Measurements from ENCODE around the gene CPS1. TPM values are rescaled to one million over a fixed set of nuclear protein-coding genes. Genes with fewer than 3 reads are reported as not detected.

CPS1 gene
- total RNA-seq: 1 to 10 TPM; 1.6 to 2.4 TPM

DNA sequence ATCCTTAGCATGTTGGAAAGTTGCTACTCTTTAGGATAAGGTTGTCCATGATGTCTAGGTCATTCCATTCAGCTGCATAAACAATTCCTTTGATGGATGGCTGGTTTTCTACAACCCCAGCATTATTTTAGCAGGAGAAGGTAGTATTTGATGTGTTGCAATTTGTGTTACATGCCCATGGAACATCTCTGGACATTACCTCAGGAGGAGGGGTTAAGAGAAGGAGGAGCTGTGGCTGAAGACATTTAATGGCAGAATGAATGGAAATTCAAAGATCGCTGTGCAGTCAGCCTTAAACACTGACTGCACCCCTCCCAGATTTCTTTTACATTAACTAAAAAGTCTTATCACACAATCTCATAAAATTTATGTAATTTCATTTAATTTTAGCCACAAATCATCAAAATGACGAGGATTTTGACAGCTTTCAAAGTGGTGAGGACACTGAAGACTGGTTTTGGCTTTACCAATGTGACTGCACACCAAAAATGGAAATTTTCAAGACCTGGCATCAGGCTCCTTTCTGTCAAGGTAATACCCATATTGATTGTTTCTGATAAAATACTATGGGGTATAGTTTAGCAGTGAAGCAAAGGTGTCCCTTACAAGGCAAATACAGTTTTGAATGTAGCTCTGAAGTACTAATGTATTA lies at the start of gene CPS1:
Gene CPS1, plus strand, starts transcription at position 271 of the 652 bp plus-strand sequence. Its CDS starts 135 bp downstream, at position 406.
- POLR2A ChIA-PET: no interaction called here
- CTCF ChIA-PET: no interaction called here

DNA sequence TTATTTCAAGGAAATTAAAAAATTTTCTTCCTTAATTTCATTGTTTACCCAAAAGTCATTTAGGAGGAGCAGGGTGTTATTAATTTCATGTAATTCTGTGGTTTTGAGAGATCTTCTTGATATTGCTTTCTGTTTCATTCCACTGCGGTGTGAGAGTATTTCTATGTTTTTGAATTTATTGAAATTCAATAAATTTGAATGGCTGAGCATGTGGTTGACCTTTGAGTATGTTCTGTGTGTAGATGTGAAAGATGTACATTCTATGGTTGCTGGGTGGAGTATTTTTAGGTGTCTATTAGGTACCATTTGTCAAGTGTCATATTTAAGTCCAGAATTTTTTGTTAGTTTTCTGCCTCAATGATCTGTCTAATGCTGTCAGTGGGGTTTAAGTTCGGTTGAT lies 40.5 kb upstream of the CPS1 start:
- CTCF ChIA-PET: interaction anchor here (1.4 kb wide), 1 partner anchor 13 kb away, joined by 3 read pairs; no protein-coding TSS in a partner anchor
- POLR2A ChIA-PET: no interaction called here

DNA sequence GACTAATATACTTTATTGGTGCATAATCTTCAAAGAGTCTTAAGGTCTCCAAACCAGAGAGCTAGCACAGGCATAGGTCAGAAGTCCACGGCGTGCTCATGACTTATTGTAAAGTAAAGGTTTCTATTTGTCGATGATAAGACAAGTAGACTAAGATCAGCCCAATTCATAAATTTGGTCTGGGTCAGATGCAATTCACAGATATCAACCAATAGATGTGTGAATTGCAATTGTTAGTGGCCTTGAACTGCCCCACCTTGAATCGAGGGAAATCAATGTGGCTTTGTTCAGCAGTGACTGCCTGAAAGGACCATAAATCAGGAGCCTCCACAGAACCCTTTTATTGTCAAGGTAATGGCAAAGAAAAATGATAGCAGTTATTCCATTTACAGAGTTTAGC lies 39.1 kb upstream of the CPS1 start:
- POLR2A ChIA-PET: no interaction called here
- CTCF ChIA-PET: no interaction called here

DNA sequence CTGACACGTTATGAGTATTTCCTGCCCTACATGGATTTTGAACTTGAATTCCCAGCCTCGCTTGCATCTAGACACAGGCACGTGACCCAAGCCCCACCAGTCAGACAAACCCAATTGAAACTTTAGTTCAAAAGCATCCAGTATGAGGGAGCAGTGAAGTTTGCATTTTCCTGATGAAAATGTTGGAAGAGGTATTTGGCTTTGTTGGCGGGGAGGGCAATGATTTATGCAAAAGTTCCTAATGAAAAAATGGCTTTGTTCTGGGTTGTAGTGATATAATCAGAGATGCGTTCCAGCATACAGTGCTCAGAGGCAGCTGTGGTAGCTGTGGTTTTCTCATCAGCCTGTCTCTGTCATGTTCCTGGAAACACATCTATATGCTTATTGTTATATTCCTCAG lies 36.8 kb upstream of the CPS1 start:
- CTCF ChIA-PET: no interaction called here
- POLR2A ChIA-PET: no interaction called here

DNA sequence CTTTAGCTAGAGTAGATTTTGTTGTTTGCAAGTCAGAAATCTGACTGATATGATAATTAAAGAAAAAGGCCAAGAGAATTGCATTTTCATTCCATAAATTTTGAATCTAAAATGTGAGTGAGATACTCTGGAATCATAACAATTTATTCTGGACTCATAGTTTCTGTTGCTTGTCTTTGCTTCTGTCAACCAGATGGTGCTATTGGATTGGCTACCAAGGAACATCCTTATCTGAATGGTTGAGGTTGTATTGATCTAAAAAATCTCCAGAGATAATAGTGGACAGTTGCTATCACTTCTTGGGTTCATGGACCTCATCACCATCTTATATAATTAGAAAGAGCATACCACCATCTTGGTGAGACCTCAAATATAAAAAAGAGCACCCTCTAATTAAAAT lies 34.0 kb upstream of the CPS1 start:
- ChIA-PET POLR2A (no interaction called here), CTCF (no interaction called here)

DNA sequence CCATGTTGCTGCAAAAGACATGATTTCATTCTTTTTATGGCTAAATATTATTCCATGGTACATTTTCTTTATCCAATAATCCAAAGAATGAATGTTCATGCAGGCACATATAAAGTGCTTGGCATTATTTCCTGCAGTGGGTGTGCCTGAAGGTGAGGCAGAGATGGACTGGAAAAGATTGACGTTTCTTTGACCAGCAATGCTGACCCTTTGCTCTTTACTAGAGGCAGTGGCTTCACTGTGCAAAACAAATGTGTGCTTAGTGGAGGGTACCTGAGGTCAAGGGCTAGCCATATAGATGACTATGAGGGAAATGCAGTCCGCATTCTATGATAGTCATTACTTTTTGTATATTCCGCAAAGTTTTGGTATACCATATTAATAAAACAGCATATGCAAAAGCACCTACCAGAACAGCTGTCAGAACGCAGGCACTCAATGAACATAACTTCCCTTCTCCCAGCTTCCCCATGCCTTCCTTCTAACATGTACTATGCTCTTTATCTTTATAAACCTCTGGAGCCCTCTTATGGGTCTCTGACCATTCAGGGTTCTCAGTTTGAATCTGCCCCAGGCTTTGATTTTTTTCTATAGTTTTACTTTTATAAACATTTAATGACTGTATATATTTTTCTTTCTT lies 32.6 kb upstream of the CPS1 start:
- CTCF ChIA-PET: no interaction called here
- POLR2A ChIA-PET: no interaction called here

DNA sequence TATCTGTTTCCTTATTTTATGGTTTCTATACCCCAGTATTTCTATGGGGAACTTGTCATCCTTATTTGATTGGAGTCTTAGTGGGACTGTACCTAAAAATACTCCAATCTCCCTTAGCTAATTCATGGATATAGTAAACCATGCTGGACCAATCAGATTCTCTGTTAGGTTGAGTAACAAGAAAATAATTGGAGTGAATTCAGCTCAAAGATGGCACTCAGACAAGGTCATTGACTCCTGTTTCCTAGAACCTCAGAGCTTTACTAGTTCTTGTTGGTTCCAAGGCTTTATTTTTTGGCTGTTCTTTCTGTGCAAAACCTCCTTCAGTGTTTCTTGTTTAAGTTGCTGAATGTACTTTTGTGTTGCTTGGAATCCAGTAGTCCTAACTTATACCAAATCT lies 31.9 kb upstream of the CPS1 start:
- ChIA-PET POLR2A (no interaction called here), CTCF (no interaction called here)

DNA sequence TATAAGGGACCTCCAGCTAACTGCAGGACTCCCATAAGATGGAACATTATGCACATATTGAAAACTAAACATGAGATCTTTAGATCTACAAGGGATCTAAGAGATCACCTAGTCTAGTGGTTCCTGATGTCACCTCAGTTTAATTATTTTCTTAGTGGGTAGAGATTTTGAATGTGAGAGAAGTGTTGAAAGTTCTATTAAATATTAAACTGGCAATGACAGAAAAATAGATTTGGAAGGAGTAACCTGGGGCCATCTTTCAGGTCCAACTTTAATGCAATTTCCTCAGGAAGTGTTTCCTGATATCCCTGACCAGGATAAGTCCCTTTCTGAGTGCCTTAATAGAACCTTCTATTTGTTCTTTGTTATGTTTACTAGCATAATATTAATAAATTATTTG lies 29.1 kb upstream of the CPS1 start:
- CTCF ChIA-PET: no interaction called here
- POLR2A ChIA-PET: no interaction called here

DNA sequence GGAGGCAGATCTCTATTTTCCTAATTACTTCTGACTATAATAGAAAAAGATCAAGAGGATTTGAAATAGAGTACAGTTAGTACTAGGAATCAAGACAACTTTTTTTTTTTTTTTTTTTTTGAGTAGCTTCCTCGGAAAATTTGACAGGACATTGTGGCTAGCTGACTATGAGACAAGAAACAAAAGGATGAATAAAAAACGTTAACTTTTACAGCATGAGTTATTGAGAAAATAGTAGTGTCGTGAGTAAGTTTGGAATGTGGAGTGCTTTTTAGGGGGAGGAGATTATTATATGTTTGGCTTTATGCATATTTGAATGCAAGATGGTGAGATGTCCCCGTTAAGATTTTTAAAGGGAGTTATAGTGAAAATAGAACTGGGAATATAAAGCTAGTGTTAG lies 27.7 kb upstream of the CPS1 start:
- POLR2A ChIA-PET: no interaction called here
- CTCF ChIA-PET: no interaction called here

DNA sequence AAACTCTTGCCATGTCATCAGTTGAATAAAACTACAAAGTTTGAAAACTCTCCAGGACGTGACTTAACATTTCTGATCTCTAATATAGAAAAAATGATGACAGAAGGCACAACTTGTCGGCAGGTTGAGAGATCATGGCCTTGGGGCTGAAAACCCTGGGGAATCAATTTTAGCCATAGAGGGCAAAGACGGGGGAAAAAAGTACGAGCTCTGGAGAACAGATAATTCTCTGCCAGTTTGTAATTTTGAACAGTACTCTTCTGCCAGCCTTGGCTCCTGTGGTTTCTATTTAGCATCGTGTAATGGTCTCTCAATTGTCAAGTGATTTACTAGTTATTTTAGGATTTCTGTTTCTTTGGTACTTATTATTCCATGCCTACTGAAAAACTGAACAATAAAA lies 25.3 kb upstream of the CPS1 start:
- CTCF ChIA-PET: no interaction called here
- POLR2A ChIA-PET: no interaction called here

DNA sequence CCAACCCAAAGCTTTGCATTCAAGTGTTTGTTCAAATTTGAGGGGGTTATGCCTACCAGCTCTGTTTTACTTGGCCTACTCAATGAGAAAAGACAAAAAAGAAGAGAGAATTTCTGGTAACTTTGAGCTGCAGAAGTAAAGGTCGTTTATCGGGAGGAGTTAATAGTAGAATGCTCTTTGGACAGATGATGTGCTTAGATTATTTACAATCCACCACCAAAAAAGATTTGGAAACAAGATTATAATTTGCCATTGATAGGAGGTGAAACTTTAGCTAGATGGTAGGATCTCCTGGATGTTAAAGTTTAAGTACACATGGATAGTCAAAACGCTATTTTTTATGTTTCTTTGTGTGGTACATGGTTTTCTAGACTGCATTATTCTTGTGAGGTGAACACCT lies 24.9 kb upstream of the CPS1 start:
- POLR2A ChIA-PET: no interaction called here
- CTCF ChIA-PET: no interaction called here

DNA sequence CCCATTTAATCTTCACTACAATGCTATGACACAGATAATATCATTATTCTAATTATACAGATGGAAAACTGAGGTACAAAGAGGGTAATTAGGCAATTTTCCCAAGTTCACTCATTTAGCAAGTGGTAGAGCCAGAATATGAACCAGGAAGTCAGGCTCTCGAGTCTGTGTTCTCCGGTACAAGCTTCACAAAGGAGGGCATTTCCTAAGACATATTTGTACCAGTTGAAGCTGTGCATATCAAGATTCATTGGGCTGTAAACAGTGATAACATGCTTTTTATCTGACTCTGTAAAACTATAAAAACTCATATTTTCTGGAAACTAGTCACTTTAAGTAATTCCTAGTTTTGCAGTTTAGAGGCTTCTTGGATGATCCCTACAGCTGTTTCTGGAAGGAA lies 23.0 kb upstream of the CPS1 start:
- CTCF ChIA-PET: no interaction called here

DNA sequence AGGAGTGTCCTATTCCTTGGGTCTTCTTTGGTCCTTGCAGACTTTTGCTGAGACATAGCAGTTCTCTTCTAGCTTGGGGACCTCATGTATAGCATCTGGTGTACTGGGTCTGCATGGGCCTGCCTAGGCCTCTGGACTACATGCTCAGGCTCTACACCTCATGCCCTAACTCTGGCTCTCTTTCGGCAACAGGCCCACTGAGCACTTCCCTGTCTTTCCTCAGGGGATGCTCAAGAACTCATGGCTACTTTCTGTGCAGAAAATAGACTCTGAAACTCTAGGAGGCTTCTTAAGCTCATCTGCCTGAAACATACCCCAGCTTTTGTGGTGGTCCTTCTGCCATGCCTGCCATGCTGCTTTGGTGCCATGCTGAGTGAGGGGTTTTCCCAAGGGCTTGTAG lies 21.5 kb upstream of the CPS1 start:
- CTCF ChIA-PET: no interaction called here
- POLR2A ChIA-PET: no interaction called here

More for the DNA sequence above, 23.0 kb upstream of the CPS1 start:
- POLR2A ChIA-PET: no interaction called here

DNA sequence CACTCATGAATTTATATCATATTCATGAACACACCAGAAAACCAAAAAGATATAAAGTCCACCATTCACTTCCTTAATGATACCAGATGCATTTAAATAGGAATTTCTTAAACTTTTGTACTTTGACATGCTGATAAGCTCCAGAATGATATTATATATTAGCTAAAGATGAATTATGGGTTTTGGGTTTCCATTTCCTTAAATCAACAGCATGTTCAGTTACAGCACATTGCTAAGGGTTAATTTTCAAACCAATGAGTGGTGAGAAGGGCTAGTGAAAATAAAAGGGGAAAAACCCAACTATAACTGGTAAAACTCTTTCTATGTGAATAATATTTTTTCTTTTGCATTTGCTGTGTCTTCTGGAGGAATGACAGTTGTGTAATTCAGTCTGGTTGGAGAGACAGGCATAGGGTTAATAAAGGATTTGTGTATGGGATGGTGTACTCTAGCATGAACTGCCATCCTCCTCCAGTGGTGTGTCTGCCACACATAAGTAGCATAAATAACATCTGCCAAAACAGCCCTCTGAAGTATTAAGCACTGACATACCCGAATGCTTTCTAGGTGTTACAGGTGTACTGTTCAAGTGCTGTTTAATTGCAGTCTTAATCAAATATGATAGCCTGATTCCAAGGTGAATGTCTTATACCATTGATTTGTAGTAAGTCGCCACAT lies 19.3 kb upstream of the CPS1 start:
- CTCF ChIA-PET: no interaction called here
- POLR2A ChIA-PET: no interaction called here

DNA sequence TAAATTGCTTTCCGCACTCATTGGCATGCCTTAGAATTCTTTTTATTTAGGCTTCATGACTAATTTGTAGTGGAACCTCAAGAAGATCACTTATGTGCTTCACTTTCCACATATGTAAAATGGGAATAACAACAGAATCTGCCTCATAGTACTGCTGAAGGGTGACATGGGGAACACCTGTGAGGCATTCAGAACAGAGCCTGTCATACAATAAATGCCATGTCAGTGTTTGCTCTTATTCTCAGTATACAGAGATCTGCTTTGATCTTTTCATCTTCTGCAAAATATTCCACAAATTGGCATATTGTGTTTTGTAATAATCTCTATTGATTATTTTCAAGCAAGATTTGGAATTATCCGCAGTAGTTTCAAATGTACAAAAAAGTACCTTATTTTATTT lies 17.4 kb upstream of the CPS1 start:
- POLR2A ChIA-PET: no interaction called here
- CTCF ChIA-PET: no interaction called here

DNA sequence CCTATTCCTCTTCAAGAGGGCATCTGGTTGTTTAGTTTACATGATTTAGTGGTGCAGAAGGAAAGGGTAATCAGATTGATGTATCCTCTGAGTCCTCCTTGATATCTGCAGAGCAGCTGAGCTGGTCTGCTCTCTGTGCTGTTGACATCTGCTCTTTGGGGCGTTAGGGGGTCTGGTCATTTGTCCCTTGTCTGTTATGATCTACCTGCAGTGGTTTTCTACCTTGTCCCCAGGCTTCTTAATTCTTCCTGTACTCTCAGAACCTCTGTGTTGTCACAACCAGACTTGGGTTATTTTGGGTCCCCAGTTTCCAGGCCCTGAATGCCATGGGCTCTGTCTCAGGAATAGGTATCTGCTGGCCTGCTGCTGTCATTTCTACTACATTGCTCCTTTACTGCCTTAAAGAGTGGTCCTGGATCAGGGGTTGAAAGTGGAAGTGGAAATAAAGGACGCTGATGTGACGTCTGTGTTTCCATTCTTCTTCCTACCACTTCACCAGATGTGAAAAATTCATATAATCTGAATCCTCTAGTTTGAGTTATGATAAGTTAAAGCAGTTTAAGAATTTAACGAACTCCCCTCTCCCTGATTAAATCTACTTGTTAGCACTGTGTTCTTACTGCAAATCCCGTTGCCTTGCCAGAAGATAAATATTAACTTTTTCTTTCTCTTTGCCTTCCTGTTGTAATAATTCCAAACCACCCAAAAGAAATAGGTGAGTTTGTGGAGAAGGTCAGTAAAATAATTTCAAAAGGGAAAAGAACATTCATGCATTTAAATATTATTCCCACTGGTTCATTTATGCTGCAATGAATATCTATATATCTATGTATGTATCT lies 16.6 kb upstream of the CPS1 start:
- CTCF ChIA-PET: no interaction called here

DNA sequence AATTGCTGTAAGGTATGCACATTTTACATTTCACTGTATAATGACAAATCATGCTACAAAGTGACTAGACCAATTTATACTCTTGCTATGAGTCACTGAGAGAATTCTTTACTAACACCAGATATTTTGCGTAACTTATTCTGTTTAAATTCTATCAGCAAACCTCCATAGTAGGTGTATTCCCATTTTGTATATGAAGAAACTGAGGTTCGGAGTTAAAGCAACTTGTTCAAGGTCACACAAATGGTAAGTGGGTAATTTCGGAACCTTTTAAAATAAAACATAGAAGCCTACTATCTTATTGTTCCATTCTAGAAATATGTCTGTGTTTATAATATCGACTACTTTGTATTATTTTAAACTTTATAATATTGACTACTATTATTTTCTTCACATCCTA lies 15.9 kb upstream of the CPS1 start:
- ChIA-PET POLR2A (no interaction called here), CTCF (no interaction called here)

More for the DNA sequence above, 16.6 kb upstream of the CPS1 start:
- POLR2A ChIA-PET: no interaction called here

DNA sequence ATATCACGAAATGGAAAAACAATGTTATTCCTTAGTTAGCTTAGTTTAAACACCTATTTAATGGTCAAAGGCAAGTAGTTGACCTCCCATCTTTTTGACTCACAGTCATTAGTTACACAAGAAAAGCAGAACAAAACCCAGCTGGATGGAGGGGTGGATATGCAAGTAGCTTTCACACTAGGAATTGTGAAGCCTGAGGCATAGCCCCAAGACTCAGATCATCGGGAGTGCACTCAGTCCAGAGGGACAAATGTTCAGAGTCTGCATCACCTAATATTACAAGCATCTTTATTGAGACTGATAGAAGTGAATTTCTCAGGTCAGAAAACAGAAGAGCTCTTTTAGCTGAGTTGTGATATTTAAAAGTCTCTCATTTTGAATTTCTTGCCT lies 15.5 kb upstream of the CPS1 start:
- POLR2A ChIA-PET: no interaction called here
- CTCF ChIA-PET: no interaction called here

DNA sequence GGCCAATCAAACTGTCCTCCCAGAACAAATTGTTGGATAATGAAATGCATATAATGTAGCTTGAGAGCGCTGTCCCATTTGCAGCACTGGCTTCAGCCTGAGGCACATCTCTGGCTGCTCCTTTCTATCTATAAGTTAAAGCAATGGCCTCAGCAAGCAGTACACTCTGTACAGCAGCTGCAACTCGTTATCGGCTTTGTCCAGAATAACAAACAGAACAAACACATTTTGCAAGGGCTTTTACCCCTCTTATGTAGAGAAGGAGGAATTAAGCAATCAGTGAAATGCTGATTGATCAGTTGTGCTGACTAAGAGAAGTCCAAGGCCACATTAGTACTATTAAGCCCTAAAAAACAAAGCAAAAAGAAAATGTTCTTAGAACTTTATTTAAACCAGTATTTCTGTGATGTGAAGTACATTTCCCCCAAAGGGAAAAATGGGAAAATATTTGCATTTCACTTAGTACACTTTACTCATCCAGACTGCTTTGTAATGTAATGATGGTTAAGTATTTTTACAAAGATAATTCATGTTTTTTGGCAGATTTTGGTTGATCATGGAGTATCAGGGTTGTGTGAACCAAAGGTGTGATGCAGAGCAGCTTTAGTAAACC lies 15.0 kb upstream of the CPS1 start:
- CTCF ChIA-PET: no interaction called here
- POLR2A ChIA-PET: no interaction called here

DNA sequence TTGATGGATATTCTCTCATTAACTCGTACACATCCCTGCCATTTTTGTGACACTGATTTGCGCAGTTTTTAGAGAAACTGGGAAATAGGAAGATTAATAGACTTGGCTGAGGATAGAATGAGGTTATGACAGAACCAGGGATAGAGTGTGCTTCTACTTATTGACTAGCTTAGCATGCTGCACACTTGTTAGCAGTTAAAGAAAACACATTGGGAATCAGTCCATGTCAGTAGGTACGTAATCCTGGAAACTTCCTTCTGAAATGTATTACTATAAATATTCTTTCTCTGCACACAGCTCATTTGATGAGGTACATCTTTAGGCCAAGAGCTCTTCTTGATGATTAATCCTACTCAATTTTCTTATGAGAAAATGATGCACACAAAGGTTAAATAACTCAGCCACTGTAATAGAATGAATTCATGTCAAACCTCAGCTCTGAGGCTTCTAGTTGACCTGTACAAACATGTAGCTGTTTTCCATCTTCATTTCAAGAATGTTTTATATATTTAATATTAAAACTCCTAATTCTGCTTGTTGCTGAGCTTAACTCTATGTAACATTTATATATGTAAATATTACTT lies 12.3 kb upstream of the CPS1 start:
- CTCF ChIA-PET: no interaction called here
- POLR2A ChIA-PET: no interaction called here

Measured in activated CD8-positive, alpha-beta memory T cell treated with anti-CD3 and anti-CD28 coated beads for 36 hours (primary cell).